ENCODE results near the gene PACS2. TPM values are rescaled to one million over a fixed set of nuclear protein-coding genes. Genes with fewer than 3 reads are reported as not detected.
A peak's percentile ranks its signal among the peaks of the same experiment; 100 is the strongest.

The PACS2 gene
- total and polyA plus RNA-seq, 5 donors from 2014 or later = 0.72 to 64.0 (median 2.1) TPM

DNA sequence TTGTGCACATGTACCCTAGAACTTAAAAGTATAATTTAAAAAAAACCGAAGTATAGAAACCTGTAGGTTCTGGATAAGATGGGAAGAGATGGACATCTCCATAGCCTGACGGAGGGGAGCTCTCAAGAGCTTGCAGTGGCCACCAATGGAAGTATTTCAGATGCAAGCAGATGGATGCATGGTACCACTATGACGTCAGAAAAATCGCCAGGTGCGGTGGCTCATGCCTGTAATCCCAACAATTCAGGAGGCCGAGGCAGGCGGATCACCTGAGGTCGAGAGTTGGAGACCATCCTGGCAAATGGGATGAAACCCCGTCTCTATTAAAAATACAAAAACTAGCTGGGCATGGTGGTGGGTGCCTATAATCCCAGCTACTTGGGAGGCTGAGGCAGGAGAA lies 87.2 kb downstream of the PACS2 start:
- Histone ChIP-seq H3K36me3 (ENCODE audit: control insufficient read depth, insufficient read depth, low read length) (peaks cover 7% of the 10 kb centered on the region), H3K4me1 (ENCODE audit: control insufficient read depth, insufficient read depth, low read length, poor library complexity, severe bottlenecking) (peaks cover 25% of the 10 kb centered on the region), H3K4me3 (ENCODE audit: low read depth, low read length) (no peak overlapping the region), H3K27ac (ENCODE audit: insufficient read depth, low read length, poor library complexity, severe bottlenecking) (no peak overlapping the region), H3K27me3 (ENCODE audit: control insufficient read depth, insufficient read depth, low read length) (no peaks in the 10 kb centered on the region), H3K9me3 (ENCODE audit: control insufficient read depth in 2 of 2, low read length in 2 of 2) (no peaks in the 10 kb centered on the region)
- DNase-seq = no peak
- ATAC-seq (ENCODE audit: low read depth in 2 of 2) = no peak
- peaks cover 5% of the 10 kb centered on the region for H3K27me3 Mint-ChIP-seq
- H3K4me3 Mint-ChIP-seq = peak overlapping the region in 2 of 4 donors; percentile 19 to 79
- peaks cover 0 to 30% (median 5%) of the 10 kb centered on the region in 4 donors for H3K4me1 Mint-ChIP-seq
- H3K36me3 Mint-ChIP-seq = peaks cover 15% of the 10 kb centered on the region
- H3K9me3 Mint-ChIP-seq = peaks cover 0 to 13% (median 3%) of the 10 kb centered on the region in 7 donors
- no peak overlapping the region for H3K27ac Mint-ChIP-seq

- Histone ChIP-seq H3K4me3 (ENCODE audit: low read depth, low read length) (no peak overlapping the region), H3K27ac (ENCODE audit: insufficient read depth, low read length, poor library complexity, severe bottlenecking) (no peak overlapping the region), H3K9me3 (ENCODE audit: control insufficient read depth in 2 of 2, low read length in 2 of 2) (no peaks in the 10 kb centered on the region), H3K36me3 (ENCODE audit: control insufficient read depth, insufficient read depth, low read length) (no peaks in the 10 kb centered on the region), H3K4me1 (ENCODE audit: control insufficient read depth, insufficient read depth, low read length, poor library complexity, severe bottlenecking) (peaks cover 10% of the 10 kb centered on the region), H3K27me3 (ENCODE audit: control insufficient read depth, insufficient read depth, low read length) (peaks cover 2% of the 10 kb centered on the region)
- DNase-seq (no peak), ATAC-seq (ENCODE audit: low read depth in 2 of 2) (no peak)
- Mint-ChIP-seq H3K27me3 (peaks cover 47% of the 10 kb centered on the region), H3K9me3 (peaks cover 0 to 1% (median 0%) of the 10 kb centered on the region in 7 donors), H3K27ac (no peak overlapping the region), H3K4me1 (peaks cover 0 to 17% (median 2%) of the 10 kb centered on the region in 4 donors), H3K4me3 (no peak overlapping the region), H3K36me3 (no peaks in the 10 kb centered on the region)
Measured at GRCh38 chr14:105408592-105408991, 94.0 kb downstream of the PACS2 start.

- Mint-ChIP-seq H3K9me3 (peaks cover 0 to 1% (median 0%) of the 10 kb centered on the region in 7 donors), H3K27me3 (peaks cover 54% of the 10 kb centered on the region), H3K36me3 (no peaks in the 10 kb centered on the region), H3K27ac (no peak overlapping the region), H3K4me3 (peak overlapping the region in 2 of 4 donors; percentile 36 to 80), H3K4me1 (peaks cover 0 to 15% (median 2%) of the 10 kb centered on the region in 4 donors)
- Histone ChIP-seq H3K4me1 (ENCODE audit: control insufficient read depth, insufficient read depth, low read length, poor library complexity, severe bottlenecking) (peaks cover 10% of the 10 kb centered on the region), H3K27ac (ENCODE audit: insufficient read depth, low read length, poor library complexity, severe bottlenecking) (no peak overlapping the region), H3K4me3 (ENCODE audit: low read depth, low read length) (no peak overlapping the region), H3K27me3 (ENCODE audit: control insufficient read depth, insufficient read depth, low read length) (peaks cover 5% of the 10 kb centered on the region), H3K36me3 (ENCODE audit: control insufficient read depth, insufficient read depth, low read length) (no peaks in the 10 kb centered on the region), H3K9me3 (ENCODE audit: control insufficient read depth in 2 of 2, low read length in 2 of 2) (no peaks in the 10 kb centered on the region)
- DNase-seq = no peak
- ATAC-seq (ENCODE audit: low read depth in 2 of 2) = no peak
Measured at GRCh38 chr14:105409364-105409763, 94.8 kb downstream of the PACS2 start.

DNA sequence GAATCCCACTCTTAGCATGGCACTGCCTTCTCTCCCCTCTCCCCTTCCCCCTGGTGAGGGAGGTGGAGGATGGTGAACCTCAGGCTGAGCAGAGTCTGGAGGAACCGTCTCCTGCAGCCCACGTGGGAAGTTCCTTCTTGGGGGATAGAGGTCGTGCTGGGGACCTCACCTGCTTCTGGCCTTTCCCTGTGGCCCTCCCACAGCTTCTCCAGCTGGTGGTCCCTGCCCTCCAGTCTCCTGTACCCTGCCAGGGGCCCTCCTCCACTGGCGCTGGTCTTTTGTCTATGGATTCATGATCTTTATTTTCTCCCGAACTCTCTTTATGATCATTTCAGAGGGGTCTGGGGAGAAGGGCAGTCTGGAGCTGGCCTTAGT lies 96.1 kb downstream of the PACS2 start:
- Histone ChIP-seq H3K4me3 (ENCODE audit: low read depth, low read length) (no peak overlapping the region), H3K36me3 (ENCODE audit: control insufficient read depth, insufficient read depth, low read length) (no peaks in the 10 kb centered on the region), H3K27ac (ENCODE audit: insufficient read depth, low read length, poor library complexity, severe bottlenecking) (no peak overlapping the region), H3K4me1 (ENCODE audit: control insufficient read depth, insufficient read depth, low read length, poor library complexity, severe bottlenecking) (peaks cover 19% of the 10 kb centered on the region), H3K27me3 (ENCODE audit: control insufficient read depth, insufficient read depth, low read length) (peaks cover 5% of the 10 kb centered on the region), H3K9me3 (ENCODE audit: control insufficient read depth in 2 of 2, low read length in 2 of 2) (no peaks in the 10 kb centered on the region)
- peaks cover 54% of the 10 kb centered on the region for H3K27me3 Mint-ChIP-seq
- H3K4me3 Mint-ChIP-seq = peak overlapping the region in 2 of 4 donors; percentile 5 to 9
- ATAC-seq (ENCODE audit: low read depth in 2 of 2) (no peak), DNase-seq (no peak)
- H3K27ac Mint-ChIP-seq = no peak overlapping the region
- no peaks in the 10 kb centered on the region for H3K36me3 Mint-ChIP-seq
- H3K9me3 Mint-ChIP-seq = peaks cover 0 to 1% (median 0%) of the 10 kb centered on the region in 7 donors
- H3K4me1 Mint-ChIP-seq = peaks cover 0 to 11% (median 3%) of the 10 kb centered on the region in 4 donors

DNA sequence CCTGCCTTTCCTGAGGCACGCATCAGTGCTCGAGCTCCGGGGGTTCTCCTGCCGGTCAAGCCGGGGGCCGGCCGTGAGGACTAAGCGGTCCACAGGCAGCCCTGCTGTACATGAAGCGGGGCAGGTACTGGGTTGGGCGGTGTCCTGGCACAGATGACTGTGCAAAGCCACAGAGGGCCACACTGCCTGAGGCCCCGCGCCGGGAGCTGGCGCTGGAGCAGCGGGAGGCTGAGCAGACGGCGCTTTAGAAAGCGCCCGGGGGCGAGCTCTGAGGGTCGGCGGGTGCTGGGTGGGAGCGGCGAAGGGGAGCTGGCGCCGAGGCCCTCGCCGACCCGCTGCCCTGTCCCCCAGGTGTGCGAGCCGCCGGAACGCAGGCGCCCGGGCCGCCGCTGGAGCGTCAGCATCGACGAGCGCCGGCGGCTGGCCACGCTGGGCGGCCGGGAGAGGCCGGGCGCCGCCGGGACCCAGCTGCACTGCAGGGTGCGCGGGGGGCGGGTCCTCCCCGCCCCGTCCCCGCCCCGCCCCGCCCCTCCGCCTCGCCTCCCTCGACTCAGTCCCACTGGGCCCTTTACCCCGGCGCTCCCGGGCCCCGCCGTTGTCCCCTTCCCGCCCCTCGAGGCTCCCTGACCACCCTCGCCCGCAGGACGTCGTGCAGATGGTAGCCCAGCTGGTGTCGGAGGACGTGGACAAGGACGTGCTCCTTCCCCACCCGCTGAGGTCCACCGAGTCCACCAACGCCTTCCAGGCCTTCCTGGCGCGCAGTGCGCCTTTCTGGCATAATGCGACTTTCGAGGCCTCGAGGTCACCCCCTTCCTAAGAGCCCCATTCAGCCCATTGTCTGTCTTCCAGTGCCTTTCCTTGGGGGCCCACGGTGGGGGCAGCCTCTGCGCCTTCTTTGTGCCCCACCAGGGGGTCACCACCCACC lies 96.7 kb downstream of the PACS2 start:
- no peak overlapping the region for H3K27ac ChIP-seq (ENCODE audit: insufficient read depth, low read length, poor library complexity, severe bottlenecking)
- no peaks in the 10 kb centered on the region for H3K9me3 ChIP-seq (ENCODE audit: control insufficient read depth in 2 of 2, low read length in 2 of 2)
- Mint-ChIP-seq H3K27me3 (peaks cover 51% of the 10 kb centered on the region), H3K4me3 (peak overlapping the region in 3 of 4 donors; percentile 9 to 69 (median 52)), H3K27ac (peak overlapping the region in 1 of 3 donors; percentile 83), H3K4me1 (peaks cover 0 to 15% (median 3%) of the 10 kb centered on the region in 4 donors), H3K36me3 (no peaks in the 10 kb centered on the region), H3K9me3 (peaks cover 0 to 1% (median 0%) of the 10 kb centered on the region in 7 donors)
- peaks cover 19% of the 10 kb centered on the region for H3K4me1 ChIP-seq (ENCODE audit: control insufficient read depth, insufficient read depth, low read length, poor library complexity, severe bottlenecking)
- H3K27me3 ChIP-seq (ENCODE audit: control insufficient read depth, insufficient read depth, low read length) = peaks cover 5% of the 10 kb centered on the region
- no peaks in the 10 kb centered on the region for H3K36me3 ChIP-seq (ENCODE audit: control insufficient read depth, insufficient read depth, low read length)
- ATAC-seq (ENCODE audit: low read depth in 2 of 2) (peak in 1 of 2 donors; percentile 24), DNase-seq (no peak)
- no peak overlapping the region for H3K4me3 ChIP-seq (ENCODE audit: low read depth, low read length)

DNA sequence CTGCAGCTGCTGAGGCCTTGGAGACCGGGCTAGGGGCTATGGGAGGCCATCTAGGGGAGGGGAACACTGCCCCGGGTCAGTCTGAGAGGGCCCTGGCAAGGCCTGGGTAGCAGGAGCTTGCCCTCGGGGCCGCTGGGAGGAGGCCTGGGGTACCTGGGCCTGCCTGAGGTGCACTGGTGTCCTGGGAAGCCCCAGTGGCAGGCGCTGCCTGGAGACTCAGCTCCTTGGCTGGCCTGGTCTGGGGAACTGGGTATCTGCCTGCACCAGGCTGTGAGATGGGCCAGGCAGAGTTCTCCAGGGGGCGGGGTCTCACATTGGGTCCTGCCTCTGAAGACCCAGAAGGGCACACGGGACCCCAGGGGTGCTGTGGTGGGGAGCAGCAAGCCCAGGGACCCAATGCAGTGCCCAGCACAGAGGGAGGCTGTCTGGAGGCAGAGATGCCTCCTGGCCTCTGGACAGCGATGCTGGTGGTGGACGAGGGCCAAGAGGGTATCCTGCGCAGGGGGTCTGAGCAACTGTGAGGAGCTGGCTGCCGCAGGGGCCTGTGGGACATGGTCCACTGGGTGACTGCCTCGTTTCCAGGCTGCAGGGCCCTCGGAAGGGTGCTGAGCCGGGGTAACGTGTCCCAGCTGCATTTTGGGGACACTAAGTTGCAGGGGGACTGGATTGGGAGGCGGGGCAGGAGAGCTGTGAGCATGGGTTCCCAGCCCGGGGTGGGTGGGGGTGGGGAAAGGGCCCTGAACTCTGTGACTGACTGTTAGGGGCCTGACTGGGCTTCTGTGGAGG lies 97.6 kb downstream of the PACS2 start:
- Histone ChIP-seq H3K4me1 (ENCODE audit: control insufficient read depth, insufficient read depth, low read length, poor library complexity, severe bottlenecking) (peaks cover 19% of the 10 kb centered on the region), H3K27me3 (ENCODE audit: control insufficient read depth, insufficient read depth, low read length) (peaks cover 5% of the 10 kb centered on the region), H3K36me3 (ENCODE audit: control insufficient read depth, insufficient read depth, low read length) (no peaks in the 10 kb centered on the region), H3K9me3 (ENCODE audit: control insufficient read depth in 2 of 2, low read length in 2 of 2) (no peaks in the 10 kb centered on the region), H3K27ac (ENCODE audit: insufficient read depth, low read length, poor library complexity, severe bottlenecking) (no peak overlapping the region), H3K4me3 (ENCODE audit: low read depth, low read length) (no peak overlapping the region)
- no peak for ATAC-seq (ENCODE audit: low read depth in 2 of 2)
- peaks cover 49% of the 10 kb centered on the region for H3K27me3 Mint-ChIP-seq
- no peak overlapping the region for H3K27ac Mint-ChIP-seq
- peak overlapping the region in 1 of 4 donors; percentile 69 for H3K4me3 Mint-ChIP-seq
- H3K36me3 Mint-ChIP-seq = no peaks in the 10 kb centered on the region
- H3K9me3 Mint-ChIP-seq = peaks cover 0 to 1% (median 0%) of the 10 kb centered on the region in 7 donors
- DNase-seq = no peak
- H3K4me1 Mint-ChIP-seq = peaks cover 0 to 19% (median 3%) of the 10 kb centered on the region in 4 donors

GRCh38 chr14:105412771-105413543 lies 98.4 kb downstream of the PACS2 start:
- DNase-seq (no peak), ATAC-seq (ENCODE audit: low read depth in 2 of 2) (no peak)
- Histone ChIP-seq H3K27ac (ENCODE audit: insufficient read depth, low read length, poor library complexity, severe bottlenecking) (no peak overlapping the region), H3K36me3 (ENCODE audit: control insufficient read depth, insufficient read depth, low read length) (no peaks in the 10 kb centered on the region), H3K4me3 (ENCODE audit: low read depth, low read length) (no peak overlapping the region), H3K9me3 (ENCODE audit: control insufficient read depth in 2 of 2, low read length in 2 of 2) (no peaks in the 10 kb centered on the region), H3K27me3 (ENCODE audit: control insufficient read depth, insufficient read depth, low read length) (peaks cover 5% of the 10 kb centered on the region), H3K4me1 (ENCODE audit: control insufficient read depth, insufficient read depth, low read length, poor library complexity, severe bottlenecking) (peaks cover 19% of the 10 kb centered on the region)
- Mint-ChIP-seq H3K36me3 (no peaks in the 10 kb centered on the region), H3K9me3 (peaks cover 0 to 1% (median 0%) of the 10 kb centered on the region in 7 donors), H3K4me1 (peaks cover 0 to 19% (median 3%) of the 10 kb centered on the region in 4 donors), H3K4me3 (peak overlapping the region in 2 of 4 donors; percentile 36 to 41), H3K27me3 (peaks cover 44% of the 10 kb centered on the region), H3K27ac (no peak overlapping the region)

Data from CD4-positive, CD25-positive, alpha-beta regulatory T cell (primary cell).